Right lobe of liver (tissue), 6 donors: ENCODE results near the gene LDB3. TPM values are rescaled to one million over a fixed set of nuclear protein-coding genes. Genes with fewer than 3 reads are reported as not detected.
A peak's percentile ranks its signal among the peaks of the same experiment; 100 is the strongest.

Experiments
- ATAC-seq, 4 donors: fragments of 200-7000 bp; cut with Tn5 transposase; one replicate each; pipeline ENCODE4 v1.9.1; 2020; ENCODE audit warnings: mild to moderate bottlenecking in 4 of 4, moderate library complexity in 4 of 4
- DNase-seq, 3 donors: peaks; one replicate each; pipeline ENCODE4 v3.0.0-alpha.2; 2020
- H3K27ac ChIP-seq, 3 donors: fragments of 200-600 bp; one replicate each; pipeline ENCODE4 v1.8.0; 2022
- H3K27me3 ChIP-seq, 2 donors: fragments of 200-600 bp; one replicate each; pipeline ENCODE4 v1.8.0; 2022
- H3K36me3 ChIP-seq, 4 donors: fragments of 200-600 bp; sonication (generic) in 1 of 4; one replicate each; pipeline versions ENCODE4 v1.5.1 to v1.8.0; 2017 to 2022; ENCODE audit warnings: control low read depth in 1 of 4
- H3K4me1 ChIP-seq, 4 donors: fragments of 200-600 bp; sonication (generic) in 1 of 4; one replicate each; pipeline versions ENCODE4 v1.5.1 to v1.8.0; 2017 to 2022; ENCODE audit warnings: control low read depth in 1 of 4
- H3K4me3 ChIP-seq, 3 donors: fragments of 200-600 bp; one replicate each; pipeline ENCODE4 v1.8.0; 2022
- H3K9me3 ChIP-seq, 4 donors: fragments of 200-600 bp; sonication (generic) in 1 of 4; one replicate each; pipeline versions ENCODE4 v1.5.1 to v1.8.0; 2017 to 2022; ENCODE audit warnings: control low read depth in 1 of 4
- POLR2A ChIP-seq: fragments of 450-650 bp; IDR thresholded peaks from one replicate; pipeline ENCODE4 v1.6.1; 2017; ENCODE audit warnings: antibody characterized with exemption, mild to moderate bottlenecking
- WGBS: methylation state at CpG from one replicate; pipeline ENCODE4 v1.1.6; 2018; ENCODE audit warnings: low coverage, low lambda C conversion rate; ENCODE audit not compliant: insufficient coverage; ENCODE audit errors: missing lambda C conversion rate; 5-methylcytosine and 5-hydroxymethylcytosine counted together
- intact Hi-C, 2 donors: fragments of 100-400 bp; cut with DNase I; formaldehyde crosslinking; loops; one replicate each; pipeline versions ENCODE4 v1.11.2 to v1.14.1; 2022
- total RNA-seq, 6 experiments: library from RNA; depleted of rRNA in 2 of 6; stranded (reverse); fragments of >200 nt in 2 of 6; fragmentation: NEBNext Ultra II Directional in 3 of 6; extraction: Animal tissue kit (Norgen Biotek cat#: 25700) in 3 of 6; gene quantifications; one replicate each; pipeline versions ENCODE4 v1.1.0 to v1.2.4, GENCODE V29; 2016 to 2023
- TF ChIP-seq, protein P1 (sequence below), 4 donors: fragments of 200-600 bp in 3 of 4; fragments of 450-650 bp in 1 of 4; IDR thresholded peaks; one replicate each; pipeline versions ENCODE4 v1.5.1 to v1.8.0; 2016 to 2022; ENCODE audit warnings: antibody characterized with exemption in 4 of 4, mild to moderate bottlenecking in 2 of 4
- donor health status: DM: no; HTN: yes; CAD: no.
- donor health status: DM: no; HTN: no; CAD: no.
- donor health status: DM: no; HTN: no; CAD: no.
- donor health status: DM: no; HTN: yes; CAD: no.
- donor health status: DM: no; HTN: yes; CAD: no.

Gene LDB3
- total RNA-seq, 6 experiments from 2014 or later = 0.07 to 0.29 (median 0.12) TPM

DNA sequence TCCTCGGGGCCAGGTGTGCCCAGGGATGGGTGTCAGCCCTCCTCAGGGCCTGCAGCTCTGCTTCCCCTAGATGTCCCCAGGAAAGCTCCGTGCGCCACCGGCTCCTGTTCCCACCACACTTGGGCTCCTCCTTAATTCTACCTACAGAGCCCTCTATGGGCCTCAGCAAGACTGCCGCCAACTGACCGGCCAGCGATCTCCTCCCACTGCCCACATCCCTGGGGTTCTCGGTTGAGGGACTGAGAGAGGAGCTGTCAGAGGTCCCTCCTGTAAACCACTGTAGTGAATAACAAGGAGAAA, 5.3 kb upstream of the LDB3 start:
- WGBS = no CpG with 5 or more reads among the region's 8 CpGs
- DNase-seq = peak in 1 of 3 donors; percentile 45

DNA sequence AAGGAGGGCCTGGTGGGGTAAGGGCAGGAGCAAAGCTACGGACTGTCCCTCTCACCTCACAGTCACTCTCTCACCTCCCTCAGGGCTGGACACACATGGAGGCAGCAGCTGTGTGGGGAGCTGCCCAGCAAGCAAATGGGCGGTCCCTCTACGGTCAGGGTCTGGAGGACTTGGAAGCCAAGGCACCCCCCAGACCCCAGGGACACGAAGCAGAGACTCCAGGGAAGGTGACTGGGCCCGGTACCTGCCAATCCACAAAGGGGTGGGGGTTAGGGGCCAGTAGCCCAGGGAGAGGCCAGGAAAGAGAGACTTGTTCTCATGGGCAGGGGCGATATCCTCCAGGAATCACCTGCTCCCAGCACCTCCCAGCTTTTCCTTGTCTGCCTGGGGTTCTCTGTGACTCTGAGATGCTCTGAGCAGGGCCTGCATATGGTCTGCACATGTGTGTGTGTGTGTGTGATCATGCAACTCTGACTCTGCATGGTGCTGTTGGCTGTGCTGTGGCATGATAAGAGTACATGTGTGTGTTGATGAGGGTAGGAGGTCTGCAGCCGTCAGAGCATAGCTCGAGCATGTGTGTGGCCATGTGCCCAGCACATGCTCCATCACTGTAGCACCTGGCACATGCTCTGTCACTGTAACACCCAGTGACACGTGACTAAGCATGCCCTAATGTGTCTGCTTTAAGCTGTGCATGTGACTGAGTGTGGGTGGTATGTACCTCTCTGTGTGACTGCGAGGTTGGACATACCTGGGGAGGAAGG, 4.6 kb upstream of the LDB3 start:
- H3K27ac ChIP-seq = no peak overlapping the region
- TF ChIP-seq, protein P1, sequence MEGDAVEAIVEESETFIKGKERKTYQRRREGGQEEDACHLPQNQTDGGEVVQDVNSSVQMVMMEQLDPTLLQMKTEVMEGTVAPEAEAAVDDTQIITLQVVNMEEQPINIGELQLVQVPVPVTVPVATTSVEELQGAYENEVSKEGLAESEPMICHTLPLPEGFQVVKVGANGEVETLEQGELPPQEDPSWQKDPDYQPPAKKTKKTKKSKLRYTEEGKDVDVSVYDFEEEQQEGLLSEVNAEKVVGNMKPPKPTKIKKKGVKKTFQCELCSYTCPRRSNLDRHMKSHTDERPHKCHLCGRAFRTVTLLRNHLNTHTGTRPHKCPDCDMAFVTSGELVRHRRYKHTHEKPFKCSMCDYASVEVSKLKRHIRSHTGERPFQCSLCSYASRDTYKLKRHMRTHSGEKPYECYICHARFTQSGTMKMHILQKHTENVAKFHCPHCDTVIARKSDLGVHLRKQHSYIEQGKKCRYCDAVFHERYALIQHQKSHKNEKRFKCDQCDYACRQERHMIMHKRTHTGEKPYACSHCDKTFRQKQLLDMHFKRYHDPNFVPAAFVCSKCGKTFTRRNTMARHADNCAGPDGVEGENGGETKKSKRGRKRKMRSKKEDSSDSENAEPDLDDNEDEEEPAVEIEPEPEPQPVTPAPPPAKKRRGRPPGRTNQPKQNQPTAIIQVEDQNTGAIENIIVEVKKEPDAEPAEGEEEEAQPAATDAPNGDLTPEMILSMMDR (IDR thresholded peaks at IDR 0.05) = no peak
- TF ChIP-seq POLR2A = no peak
- no peaks in the 10 kb centered on the region for H3K9me3 ChIP-seq
- 82% methylated on average over 2 of the region's 10 CpGs for WGBS
- H3K4me1 ChIP-seq = no peaks in the 10 kb centered on the region
- intact Hi-C loops = no loop called here
- no peak for ATAC-seq
- no peaks in the 10 kb centered on the region for H3K27me3 ChIP-seq
- no peaks in the 10 kb centered on the region for H3K36me3 ChIP-seq
- peak in 1 of 3 donors; percentile 25 for DNase-seq
- H3K4me3 ChIP-seq = no peak overlapping the region

More for the DNA sequence above, 5.3 kb upstream of the LDB3 start:
- Histone ChIP-seq H3K27ac (no peak overlapping the region), H3K27me3 (no peaks in the 10 kb centered on the region), H3K4me1 (no peaks in the 10 kb centered on the region), H3K36me3 (no peaks in the 10 kb centered on the region), H3K4me3 (no peak overlapping the region), H3K9me3 (no peaks in the 10 kb centered on the region)
- no peak for ATAC-seq
- TF ChIP-seq, protein P1 (IDR thresholded peaks at IDR 0.05) = no peak
- no peak for TF ChIP-seq POLR2A
- intact Hi-C loops = no loop called here

DNA sequence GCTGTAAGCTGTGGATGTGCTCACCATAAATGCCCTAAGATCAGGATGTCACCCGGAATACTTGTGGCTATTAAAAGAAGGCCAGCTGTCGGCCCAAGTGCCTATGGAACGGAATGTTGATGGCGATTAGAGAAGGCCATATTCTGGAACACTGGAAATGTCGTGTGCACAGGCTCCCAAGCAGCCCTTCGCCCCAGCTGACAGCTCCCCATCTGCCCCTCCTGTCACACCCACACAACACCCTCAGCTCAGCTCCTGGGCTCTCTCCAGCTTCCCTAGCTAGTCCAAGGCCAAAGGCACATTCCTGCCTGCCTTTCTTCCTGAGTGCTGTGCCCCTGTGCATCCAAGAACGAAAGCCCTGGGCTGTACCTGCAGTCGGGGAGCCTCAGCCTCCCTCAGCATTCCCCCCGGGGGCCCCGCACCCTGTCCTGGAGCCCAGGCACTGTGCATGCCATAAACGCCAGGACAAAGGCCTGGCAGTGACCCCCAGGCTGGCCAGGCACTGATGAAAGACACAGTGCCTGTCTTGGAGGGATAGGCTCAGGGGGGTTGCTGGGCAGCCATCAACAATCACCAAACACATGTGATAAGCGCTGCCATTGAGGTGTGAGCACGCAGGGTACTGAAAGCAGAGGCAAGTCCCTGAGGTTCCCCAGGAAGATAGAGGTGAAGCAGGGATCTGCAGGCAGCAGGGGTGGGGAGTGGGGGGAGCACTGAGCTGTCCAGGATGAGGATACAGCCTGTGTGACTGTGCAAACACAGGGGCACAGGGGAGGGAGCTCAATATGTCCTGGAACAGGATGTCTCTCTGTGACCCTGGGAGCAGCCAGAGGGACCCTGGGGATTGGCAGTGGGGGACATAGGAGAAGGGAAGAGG, 3.7 kb upstream of the LDB3 start:
- Histone ChIP-seq H3K9me3 (no peaks in the 10 kb centered on the region), H3K27ac (no peak overlapping the region), H3K4me1 (no peaks in the 10 kb centered on the region), H3K27me3 (no peaks in the 10 kb centered on the region), H3K36me3 (no peaks in the 10 kb centered on the region), H3K4me3 (no peak overlapping the region)
- DNase-seq = no peak
- ATAC-seq = no peak
- intact Hi-C loops = no loop called here
- TF ChIP-seq, protein P1 (IDR thresholded peaks at IDR 0.05) = no peak
- TF ChIP-seq POLR2A = no peak
- 85% methylated on average over 7 of the region's 13 CpGs for WGBS

DNA sequence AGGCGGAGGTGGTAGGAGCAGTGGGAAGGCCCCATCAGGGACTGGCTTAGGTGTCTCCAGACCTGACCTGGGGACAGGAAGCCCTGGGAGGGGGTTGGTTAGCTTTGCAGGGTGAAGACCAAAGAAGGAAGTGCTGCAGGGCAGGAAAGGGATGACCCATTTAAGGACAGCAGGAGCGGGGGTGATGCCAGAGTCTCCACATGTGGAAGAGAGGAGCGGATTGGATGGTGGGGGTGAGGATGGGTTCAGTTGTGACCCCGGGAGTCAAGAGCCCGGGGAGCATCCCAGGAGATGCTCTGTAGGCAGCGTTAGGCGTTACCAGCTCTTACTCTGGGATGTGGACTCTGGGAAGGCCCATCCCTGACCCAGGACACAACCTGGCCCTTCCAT, 3.1 kb upstream of the LDB3 start:
- Histone ChIP-seq H3K9me3 (no peaks in the 10 kb centered on the region), H3K27me3 (no peaks in the 10 kb centered on the region), H3K4me3 (no peak overlapping the region), H3K27ac (no peak overlapping the region), H3K36me3 (no peaks in the 10 kb centered on the region), H3K4me1 (no peaks in the 10 kb centered on the region)
- no peak for DNase-seq
- WGBS = 73% methylated on average over 2 of the region's 7 CpGs
- TF ChIP-seq POLR2A = no peak
- TF ChIP-seq, protein P1 (IDR thresholded peaks at IDR 0.05) = no peak
- no peak for ATAC-seq
- intact Hi-C loops = no loop called here
